ENCODE data around the gene SLC30A1.

SLC30A1 gene

DNA sequence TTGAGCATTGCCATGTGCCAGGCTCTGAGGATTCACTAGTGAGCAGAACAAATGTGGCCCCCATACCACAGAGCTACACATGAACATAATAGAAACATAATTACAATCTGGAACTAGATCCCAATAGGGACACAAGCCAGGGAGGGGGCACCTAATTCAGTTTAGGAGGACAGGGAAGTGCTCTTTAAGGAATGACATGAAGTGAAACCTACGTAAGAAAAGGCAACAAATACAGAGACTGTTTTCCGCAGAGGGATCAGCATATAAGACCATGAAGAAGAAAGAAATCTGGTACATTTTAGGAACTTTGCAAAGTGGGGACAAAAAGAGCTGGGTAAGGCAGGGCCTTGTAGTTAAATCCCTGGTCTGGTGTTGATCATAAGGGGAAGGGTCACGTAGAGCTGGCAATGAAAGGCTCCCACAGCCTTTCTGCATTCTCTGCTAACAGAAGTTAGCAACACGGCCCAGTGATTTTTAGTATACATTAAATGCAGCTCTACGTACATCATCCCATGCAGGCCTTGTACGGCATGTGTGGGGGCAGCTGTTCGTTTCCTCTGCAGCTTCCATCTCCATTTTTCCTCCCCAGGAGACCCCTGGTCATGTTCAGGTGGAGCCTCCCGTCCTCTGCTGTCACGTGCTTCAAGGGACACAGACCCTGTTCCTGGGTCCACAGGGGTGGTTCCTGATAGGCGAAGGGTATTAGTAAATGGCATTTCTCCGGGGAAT is 26.8 kb upstream of the SLC30A1 start:
- POLR2A ChIA-PET, result interaction anchor here (0.6 kb wide), 1 partner anchor 8 kb away, joined by 4 read pairs; no protein-coding TSS in a partner anchor

DNA sequence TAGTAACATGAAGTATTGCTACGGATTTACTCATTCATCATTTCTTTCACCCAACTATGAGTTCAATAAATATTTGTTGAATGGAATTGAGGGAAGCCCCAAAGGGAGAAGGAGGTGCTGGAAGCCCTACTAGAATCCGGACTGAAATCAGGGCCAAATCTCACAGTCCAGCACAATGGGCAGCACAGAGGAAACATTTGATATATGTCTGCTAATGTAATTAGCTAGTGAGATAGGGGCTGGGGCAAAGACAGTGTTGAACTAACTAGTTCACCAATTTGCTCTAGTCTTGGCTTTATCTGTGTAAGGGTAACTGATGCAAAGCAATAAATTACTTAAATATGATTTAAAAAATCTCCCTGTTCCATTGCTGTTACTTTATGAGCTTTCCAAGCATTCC is 26.1 kb upstream of the SLC30A1 start:
- TF ChIP-seq CTCF (IDR thresholded peaks at IDR 0.05; ENCODE audit: insufficient read depth, low read length, missing control alignments), result no peak
- POLR2A ChIA-PET, result no interaction called here
- CTCF ChIA-PET, result interaction anchor here (1.2 to 1.5 kb wide), 3 partner anchors 9 to 430 kb away, joined by 3 to 4 read pairs (median 4); no protein-coding TSS in a partner anchor
- no peak overlapping the region for H3K4me3 ChIP-seq (ENCODE audit: low read depth, low read length)
- DNase-seq (ENCODE audit: low read depth, low spot score), result no peak

More for the DNA sequence above, 26.8 kb upstream of the SLC30A1 start:
- TF ChIP-seq CTCF (IDR thresholded peaks at IDR 0.05; ENCODE audit: insufficient read depth, low read length, missing control alignments), result no peak
- CTCF ChIA-PET, result interaction anchor here (1.2 to 1.5 kb wide), 3 partner anchors 8 to 429 kb away, joined by 3 to 4 read pairs (median 4); no protein-coding TSS in a partner anchor
- no peak for DNase-seq (ENCODE audit: low read depth, low spot score)
- H3K4me3 ChIP-seq (ENCODE audit: low read depth, low read length), result no peak overlapping the region

GRCh38 chr1:211604548-211604947 is 25.6 kb upstream of the SLC30A1 start:
- no peak for DNase-seq (ENCODE audit: low read depth, low spot score)
- POLR2A ChIA-PET, result no interaction called here

DNA sequence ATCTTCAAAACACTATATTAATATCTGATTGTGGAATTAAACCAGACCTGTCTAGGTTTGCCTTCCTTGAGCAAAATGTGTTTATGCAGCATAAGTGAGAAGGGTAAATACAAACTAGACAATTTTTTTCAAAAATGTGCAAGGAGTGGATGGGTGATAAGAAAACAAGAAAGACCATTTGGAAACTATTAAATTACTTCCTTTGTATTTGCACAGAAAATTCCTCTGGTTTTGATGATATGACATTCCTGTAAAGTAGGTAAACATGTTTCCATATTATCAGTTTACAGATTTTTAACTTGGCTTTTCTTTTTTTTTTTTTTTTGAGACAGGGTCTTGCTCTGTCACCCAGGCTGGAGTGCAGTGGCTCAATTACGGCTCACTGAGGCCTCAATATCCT is 24.8 kb upstream of the SLC30A1 start:
- no peak overlapping the region for H3K4me3 ChIP-seq (ENCODE audit: low read depth, low read length)
- TF ChIP-seq CTCF (IDR thresholded peaks at IDR 0.05; ENCODE audit: insufficient read depth, low read length, missing control alignments), result no peak
- DNase-seq (ENCODE audit: low read depth, low spot score), result no peak
- ChIA-PET POLR2A (no interaction called here), CTCF (interaction anchor here (1.2 to 1.7 kb wide), 3 partner anchors 10 to 90 kb away, joined by 3 to 4 read pairs (median 3); no protein-coding TSS in a partner anchor)

More at GRCh38 chr1:211604548-211604947, 25.6 kb upstream of the SLC30A1 start:
- H3K4me3 ChIP-seq (ENCODE audit: low read depth, low read length), result no peak overlapping the region
- CTCF ChIA-PET, result interaction anchor here (1.2 to 1.7 kb wide), 3 partner anchors 10 to 430 kb away, joined by 3 to 4 read pairs (median 4); no protein-coding TSS in a partner anchor
- TF ChIP-seq CTCF (IDR thresholded peaks at IDR 0.05; ENCODE audit: insufficient read depth, low read length, missing control alignments), result no peak

DNA sequence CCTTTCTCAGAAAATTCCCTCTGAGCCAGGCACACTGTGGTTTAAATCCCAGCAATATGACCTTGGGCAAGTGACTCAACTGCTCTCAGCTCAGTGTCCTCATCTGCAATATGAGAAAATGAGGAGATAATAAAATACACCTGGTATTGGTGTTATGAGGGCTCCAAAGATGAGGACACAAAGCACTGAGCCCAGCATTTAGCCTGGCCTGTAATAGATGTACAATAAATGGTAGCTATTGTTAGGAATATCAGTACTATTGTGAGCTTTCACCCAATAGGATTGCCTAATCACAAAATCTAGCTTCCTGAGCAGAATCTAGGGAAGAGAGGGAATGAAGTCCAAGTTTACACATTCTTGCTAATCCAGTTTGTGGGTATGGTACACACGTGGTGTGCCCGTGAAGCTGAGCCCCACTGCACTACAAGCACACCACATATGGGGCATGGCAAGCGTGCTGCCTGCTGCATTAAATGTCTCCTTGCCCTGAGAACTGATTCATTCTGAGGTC is 24.3 kb upstream of the SLC30A1 start:
- TF ChIP-seq CTCF (IDR thresholded peaks at IDR 0.05; ENCODE audit: insufficient read depth, low read length, missing control alignments), result no peak
- H3K4me3 ChIP-seq (ENCODE audit: low read depth, low read length), result no peak overlapping the region
- CTCF ChIA-PET, result interaction anchor here (0.6 to 1.7 kb wide), 4 partner anchors 9 to 90 kb away, joined by 3 to 4 read pairs (median 3); no protein-coding TSS in a partner anchor
- no peak for DNase-seq (ENCODE audit: low read depth, low spot score)
- POLR2A ChIA-PET, result interaction anchor here (1.3 kb wide), 1 partner anchor 24 kb away, joined by 4 read pairs; the partner anchor contains the start of gene SLC30A1
